ENCODE results near the gene HEYL. TPM values are rescaled to one million over a fixed set of nuclear protein-coding genes. Genes with fewer than 3 reads are reported as not detected.

HEYL gene
- total and polyA plus RNA-seq, 11 donors, result 7.0 to 35.2 (median 18.8) TPM

GRCh38 chr1:39668894-39669293, 29.5 kb upstream of the HEYL start:
- intact Hi-C loops (cut with DNase I), result no loop called here
- H3K27me3 ChIP-seq, result peaks cover 0 to 26% (median 4%) of the 10 kb centered on the region in 9 donors
- ATAC-seq, result no peak

GRCh38 chr1:39668111-39668510, 28.7 kb upstream of the HEYL start:
- Histone ChIP-seq H3K4me3 (no peak overlapping the region), H3K27me3 (peaks cover 0 to 26% (median 4%) of the 10 kb centered on the region in 9 donors), H3K4me1 (peaks cover 0 to 53% (median 19%) of the 10 kb centered on the region in 12 donors), H3K9me3 (no peaks in the 10 kb centered on the region), H3K27ac (peak overlapping the region in 3 of 12 donors; percentile 11 to 49 (median 29)), H3K36me3 (peaks cover 0 to 7% (median 0%) of the 10 kb centered on the region in 9 donors)
- 27 to 43% (median 38%) methylated on average over 2 to 3 of the region's 3 CpGs for WGBS, 4 donors
- DNase-seq (peak; percentile 67 to 79 (median 72)), ATAC-seq (peak; percentile 65 to 86 (median 79))
- TF ChIP-seq POLR2A (IDR thresholded peaks at IDR 0.05) (no peak), CTCF (IDR thresholded peaks at IDR 0.05) (peak in 1 of 12 donors; percentile 14)
- intact Hi-C loops (cut with DNase I), result no loop called here

More at GRCh38 chr1:39668894-39669293, 29.5 kb upstream of the HEYL start:
- no peak for DNase-seq
- peaks cover 0 to 53% (median 19%) of the 10 kb centered on the region in 12 donors for H3K4me1 ChIP-seq
- H3K9me3 ChIP-seq, result no peaks in the 10 kb centered on the region
- 67 to 84% (median 76%) methylated on average over 3 of the region's 3 CpGs for WGBS, 4 donors
- H3K36me3 ChIP-seq, result peaks cover 0 to 7% (median 0%) of the 10 kb centered on the region in 9 donors
- peak overlapping the region in 4 of 12 donors; percentile 8 to 49 (median 19) for H3K27ac ChIP-seq
- TF ChIP-seq POLR2A (IDR thresholded peaks at IDR 0.05), result no peak
- no peak for TF ChIP-seq CTCF (IDR thresholded peaks at IDR 0.05)
- no peak overlapping the region for H3K4me3 ChIP-seq

- Histone ChIP-seq H3K4me3 (no peak overlapping the region), H3K4me1 (peaks cover 0 to 41% (median 15%) of the 10 kb centered on the region in 12 donors), H3K9me3 (no peaks in the 10 kb centered on the region), H3K36me3 (peaks cover 0 to 7% (median 0%) of the 10 kb centered on the region in 9 donors), H3K27ac (no peak overlapping the region), H3K27me3 (peaks cover 0 to 16% (median 4%) of the 10 kb centered on the region in 9 donors)
- TF ChIP-seq POLR2A (IDR thresholded peaks at IDR 0.05), result no peak
- DNase-seq (no peak), ATAC-seq (no peak)
- WGBS, 4 donors, result 89 to 94% (median 91%) methylated on average over 3 of the region's 3 CpGs
- intact Hi-C loops (cut with DNase I), result no loop called here
These were observed 27.3 kb upstream of the HEYL start for GRCh38 chr1:39666772-39667171.

GRCh38 chr1:39663559-39663958, 24.1 kb upstream of the HEYL start:
- TF ChIP-seq CTCF (IDR thresholded peaks at IDR 0.05), result no peak
- TF ChIP-seq POLR2A (IDR thresholded peaks at IDR 0.05), result no peak
- Histone ChIP-seq H3K4me1 (peaks cover 0 to 15% (median 4%) of the 10 kb centered on the region in 12 donors), H3K27me3 (no peaks in the 10 kb centered on the region), H3K9me3 (no peaks in the 10 kb centered on the region), H3K4me3 (no peak overlapping the region), H3K27ac (no peak overlapping the region), H3K36me3 (peaks cover 0 to 7% (median 0%) of the 10 kb centered on the region in 9 donors)
- no peak for ATAC-seq
- DNase-seq, result no peak
- 81 to 88% (median 84%) methylated on average over 6 to 8 of the region's 8 CpGs for WGBS, 4 donors
- intact Hi-C loops (cut with DNase I), result loop anchor here in 1 of 10 donors (5.0 kb wide), 1 partner anchor 49 kb away; no protein-coding TSS in a partner anchor

All from heart left ventricle (tissue), 16 donors.